GM19467 (cell line): ENCODE results near the gene OR13C8.

Experiments
- ATAC-seq: cut with Tn5 transposase; IDR thresholded peaks from one replicate; pipeline ENCODE4 v1.9.1; 2021; ENCODE audit warnings: mild to moderate bottlenecking, moderate library complexity; ENCODE audit not compliant: unreplicated experiment

The OR13C8 gene

GRCh38 chr9:104611213-104611612 lies 42.2 kb downstream of the OR13C8 start:
- ATAC-seq: no peak

- no peak for ATAC-seq
Measured at GRCh38 chr9:104617418-104617817, 48.5 kb downstream of the OR13C8 start.

- no peak for ATAC-seq
Measured at GRCh38 chr9:104618104-104618503, 49.1 kb downstream of the OR13C8 start, which contains the start of gene OR13C9. TSS of gene OR13C9 (minus strand) at chr9:104618204. CDS start at chr9:104618204, 0 bp downstream.
